ENCODE measurements around the gene OR52E1.
"Not testable (repeated sequence)": the region's sequence is repeated elsewhere in the genome, so short reads cannot be mapped to it uniquely, and the experiment has no call there.

The OR52E1 gene

DNA sequence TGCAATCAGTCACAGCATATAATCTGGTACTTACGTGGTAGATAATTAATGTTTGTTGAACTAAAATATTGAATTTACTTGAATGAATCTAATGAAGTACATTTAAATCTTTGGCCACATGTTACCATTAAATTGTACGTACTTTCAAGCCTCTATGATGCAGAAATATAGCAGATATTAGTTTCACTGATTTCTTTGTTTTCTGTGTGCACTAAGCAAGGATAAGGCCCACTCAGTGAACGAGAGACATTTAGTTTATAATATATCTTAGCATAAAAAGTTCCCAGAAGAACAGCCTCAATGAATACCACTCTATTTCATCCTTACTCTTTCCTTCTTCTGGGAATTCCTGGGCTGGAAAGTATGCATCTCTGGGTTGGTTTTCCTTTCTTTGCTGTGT lies at the start of gene OR52E1:
Gene OR52E1, plus strand, starts transcription at position 301 of the 400 bp plus-strand sequence.
- no peak for DNase-seq (ENCODE audit: low read depth in 3 of 3)

DNA sequence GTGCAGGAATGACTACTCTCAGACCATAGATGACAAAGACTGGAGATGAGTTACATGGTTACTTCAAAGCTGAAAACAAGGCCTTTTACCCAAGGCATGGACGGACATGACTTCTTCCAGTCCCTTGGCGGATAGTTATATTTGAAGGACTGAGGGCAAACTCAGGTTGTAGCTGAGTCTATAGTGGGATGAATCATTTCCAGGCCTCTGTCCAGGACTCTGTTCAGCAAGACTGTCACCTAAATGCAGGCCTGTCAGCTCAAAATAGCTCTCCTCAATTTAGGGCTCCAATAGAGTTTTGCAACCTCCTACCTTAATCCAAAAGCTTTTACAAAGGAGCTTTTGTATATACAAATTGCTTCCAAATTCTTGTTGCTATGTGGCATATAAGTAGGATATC lies 47.4 kb upstream of the OR52E1 start:
- no peak for DNase-seq (ENCODE audit: low read depth in 3 of 3)

GRCh38 chr11:5036669-5037068 lies 32.7 kb upstream of the OR52E1 start:
- DNase-seq (ENCODE audit: low read depth in 3 of 3) = no peak

DNA sequence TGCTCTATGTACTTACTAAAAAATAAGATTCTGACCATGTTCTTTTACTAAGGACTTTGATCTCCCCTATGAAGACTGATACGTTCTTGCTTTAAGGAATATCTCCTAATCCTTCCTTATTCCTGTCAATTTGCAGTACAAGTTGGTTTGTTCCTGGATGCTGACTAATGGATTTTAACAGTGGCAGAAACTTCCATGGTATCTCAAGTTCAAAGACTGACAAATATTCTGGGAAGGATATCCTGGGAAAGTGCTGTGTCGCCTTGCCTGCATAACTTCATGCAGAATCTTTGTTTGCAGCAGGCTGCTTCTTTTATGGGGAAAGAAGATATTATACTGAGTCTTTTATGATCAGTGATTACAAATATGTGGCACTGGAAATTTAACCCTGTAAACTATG lies 31.4 kb upstream of the OR52E1 start:
- no peak for DNase-seq (ENCODE audit: low read depth in 3 of 3)

GRCh38 chr11:5038341-5038740 lies 31.0 kb upstream of the OR52E1 start:
- no peak for DNase-seq (ENCODE audit: low read depth in 3 of 3)

DNA sequence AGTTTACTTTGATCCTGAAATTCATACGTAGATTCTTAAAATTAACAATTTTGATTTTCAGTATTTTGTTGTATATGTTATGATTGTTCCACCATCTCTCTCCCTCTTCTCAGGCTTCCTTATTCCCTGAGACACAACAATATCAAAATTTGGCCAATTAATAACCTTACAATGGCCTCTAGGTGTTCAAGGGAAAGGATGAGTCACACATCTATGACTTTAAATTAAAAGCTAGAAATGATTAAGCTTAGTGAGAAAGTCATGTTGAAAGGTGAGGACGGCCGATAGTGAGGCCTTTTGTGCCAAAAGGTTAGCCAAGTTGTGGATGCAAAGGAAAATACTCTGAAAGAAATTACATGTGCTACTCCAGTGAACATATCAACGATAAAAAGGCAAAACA lies 28.5 kb upstream of the OR52E1 start:
- no peak for DNase-seq (ENCODE audit: low read depth in 3 of 3)

GRCh38 chr11:5042091-5042490 lies 27.3 kb upstream of the OR52E1 start:
- no peak for DNase-seq (ENCODE audit: low read depth in 3 of 3)

DNA sequence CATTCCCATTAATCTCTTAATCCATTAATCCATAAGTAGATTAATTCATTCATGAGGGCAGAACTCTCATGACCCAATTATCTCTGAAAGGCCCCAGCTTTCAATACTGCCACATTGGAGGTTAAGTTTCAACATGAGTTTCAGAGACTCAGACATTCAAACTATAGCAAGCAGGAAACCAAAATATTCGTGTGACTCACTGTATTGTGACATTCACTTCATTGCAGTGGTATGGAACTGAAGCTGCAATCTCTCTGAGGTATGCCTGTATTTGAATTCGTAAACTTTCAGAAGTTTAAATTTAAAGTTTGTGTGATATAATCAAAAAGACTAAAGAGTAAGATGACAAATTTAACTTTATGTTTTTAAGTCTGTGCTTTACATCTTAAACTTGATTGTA lies 26.0 kb upstream of the OR52E1 start:
- no peak for DNase-seq (ENCODE audit: low read depth in 3 of 3)

GRCh38 chr11:5046226-5046625 lies 23.1 kb upstream of the OR52E1 start, which contains the start of gene OR52J3:
Gene OR52J3 (plus strand): TSS chr11:5046526. CDS start chr11:5046526, 0 bp downstream.
- DNase-seq (ENCODE audit: low read depth in 3 of 3) = no peak

- no peak for DNase-seq (ENCODE audit: low read depth in 3 of 3)
These were observed 22.5 kb upstream of the OR52E1 start for GRCh38 chr11:5046754-5047330.

DNA sequence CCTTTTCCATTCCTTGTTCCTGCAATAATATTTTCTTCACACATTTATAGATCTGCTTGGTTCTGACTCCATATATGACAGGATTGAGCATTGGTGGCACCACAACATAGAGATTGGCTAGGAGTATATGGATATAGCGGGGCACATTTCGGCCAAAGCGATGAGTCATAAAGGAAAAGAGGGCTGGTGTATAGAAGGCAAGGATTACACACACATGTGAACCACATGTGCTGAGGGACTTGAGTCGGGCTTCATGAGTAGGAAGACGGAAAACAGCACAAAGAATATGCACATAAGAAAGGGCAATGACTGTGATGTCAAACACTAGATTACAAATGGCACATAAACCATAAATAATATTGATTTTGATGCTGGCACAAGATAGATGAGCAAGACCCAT lies 10.7 kb upstream of the OR52E1 start:
- DNase-seq (ENCODE audit: low read depth in 3 of 3) = not testable (repeated sequence)

- no peak for DNase-seq (ENCODE audit: low read depth in 3 of 3)
These were observed 10.0 kb upstream of the OR52E1 start, which contains the start of gene OR52E2 for GRCh38 chr11:5059391-5059790. Gene OR52E2 (minus strand): TSS chr11:5059627. CDS start chr11:5059627, 0 bp downstream.

DNA sequence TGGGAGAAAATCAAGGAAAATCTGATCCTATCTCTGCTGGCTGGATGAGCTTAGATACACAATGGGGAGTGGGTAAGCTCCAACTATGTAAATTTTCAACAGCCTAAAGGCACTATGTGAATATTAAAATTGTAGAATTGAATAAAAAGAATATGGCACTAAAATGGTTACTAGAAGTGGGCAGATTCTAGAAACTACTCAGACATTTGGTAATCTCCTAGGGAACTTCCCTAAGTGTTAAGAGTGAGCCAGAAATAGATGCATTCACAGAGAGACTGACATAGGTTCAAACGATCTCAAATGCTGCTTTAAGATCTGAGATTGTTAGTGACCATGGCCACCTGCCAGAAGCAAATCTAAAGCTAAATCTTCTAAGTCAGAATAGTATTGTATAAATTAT lies 4.3 kb upstream of the OR52E1 start:
- DNase-seq (ENCODE audit: low read depth in 3 of 3) = no peak

DNA sequence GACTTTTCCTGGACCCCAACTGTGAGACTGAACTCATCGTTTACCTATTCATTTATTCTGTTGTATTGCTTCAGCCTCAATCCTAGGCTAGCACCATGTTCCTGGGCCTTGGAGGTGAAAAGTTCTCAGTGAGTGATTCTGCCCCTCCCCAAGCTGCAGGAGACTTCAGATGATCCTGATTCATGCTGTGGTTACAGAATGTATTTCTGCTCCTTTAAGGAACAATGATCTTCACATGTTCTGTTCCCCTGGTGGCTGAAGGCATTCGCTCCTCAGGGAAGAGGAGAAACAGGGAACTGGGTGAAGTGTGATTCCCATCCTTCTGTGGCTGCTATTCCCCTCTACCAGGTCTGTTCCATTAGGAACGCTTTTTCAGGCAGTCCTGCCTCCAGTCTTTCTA lies 2.4 kb downstream of the OR52E1 start:
- DNase-seq (ENCODE audit: low read depth in 3 of 3) = no peak

- no peak for DNase-seq (ENCODE audit: low read depth in 3 of 3)
These were observed 12.0 kb downstream of the OR52E1 start for GRCh38 chr11:5081405-5081804.

GRCh38 chr11:5083602-5084001 lies 14.2 kb downstream of the OR52E1 start:
- no peak for DNase-seq (ENCODE audit: low read depth in 3 of 3)

DNA sequence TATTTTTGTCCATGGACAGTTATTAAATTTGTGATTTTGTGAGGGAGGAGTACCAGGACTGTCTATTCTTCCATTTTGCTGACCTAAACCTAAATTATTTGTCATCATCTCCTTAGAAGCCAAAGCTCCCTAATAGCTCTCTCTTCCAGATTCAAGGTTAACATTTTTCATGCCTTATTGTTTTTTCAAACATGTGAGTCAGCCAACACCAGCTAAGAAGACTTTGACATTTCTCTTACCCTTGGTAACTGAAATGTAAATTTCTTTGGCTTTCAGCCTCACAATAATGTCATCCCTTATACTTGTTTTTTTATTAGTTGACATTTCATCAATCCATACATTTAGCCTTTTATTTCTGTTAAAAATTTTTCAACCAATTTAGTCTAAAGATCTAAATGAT lies 19.2 kb downstream of the OR52E1 start:
- no peak for DNase-seq (ENCODE audit: low read depth in 3 of 3)

GRCh38 chr11:5090668-5091067 lies 21.3 kb downstream of the OR52E1 start:
- no peak for DNase-seq (ENCODE audit: low read depth in 3 of 3)

GRCh38 chr11:5092821-5093585 lies 23.6 kb downstream of the OR52E1 start:
- no peak for DNase-seq (ENCODE audit: low read depth in 3 of 3)

DNA sequence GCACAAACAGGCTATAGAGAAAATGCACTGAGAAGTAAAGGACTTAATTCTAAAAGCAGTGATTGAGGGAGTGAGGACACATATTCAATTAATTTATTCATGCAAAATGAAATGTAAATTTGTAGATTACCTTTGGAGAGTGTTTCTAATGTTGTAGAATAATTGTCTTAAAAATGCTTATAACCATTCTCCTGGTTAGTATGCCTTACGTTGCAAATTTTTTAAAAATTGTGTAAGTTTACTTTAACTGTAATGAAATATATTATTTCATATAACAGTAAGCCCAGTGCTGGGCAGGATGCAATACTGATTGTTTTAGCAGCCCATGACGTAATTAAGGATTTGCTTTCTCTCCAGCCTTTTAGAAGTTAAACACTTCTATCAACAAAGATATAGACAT lies 26.6 kb downstream of the OR52E1 start:
- DNase-seq (ENCODE audit: low read depth in 3 of 3) = no peak

- DNase-seq (ENCODE audit: low read depth in 3 of 3) = no peak
These were observed 32.9 kb downstream of the OR52E1 start for GRCh38 chr11:5102246-5102645.

DNA sequence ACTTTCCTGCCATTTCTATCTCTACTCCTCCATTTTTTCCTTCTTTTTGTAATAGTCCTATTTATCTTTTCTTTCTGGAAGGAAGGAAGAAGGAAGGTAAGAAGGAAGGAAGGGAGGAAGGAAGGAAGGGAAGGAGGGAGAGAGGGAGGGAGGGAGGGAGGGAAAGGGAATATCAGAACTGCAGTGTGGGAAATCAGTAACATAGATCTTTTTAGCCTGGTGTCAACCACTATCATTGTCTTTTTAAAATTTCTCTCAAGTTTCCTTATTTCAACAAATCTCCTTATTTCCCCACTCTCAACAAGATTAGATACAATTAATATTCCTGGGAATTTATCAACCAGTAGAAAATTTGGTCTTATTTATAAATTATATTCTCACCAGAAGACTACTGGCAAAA lies 33.7 kb downstream of the OR52E1 start:
- no peak for DNase-seq (ENCODE audit: low read depth in 3 of 3)

DNA sequence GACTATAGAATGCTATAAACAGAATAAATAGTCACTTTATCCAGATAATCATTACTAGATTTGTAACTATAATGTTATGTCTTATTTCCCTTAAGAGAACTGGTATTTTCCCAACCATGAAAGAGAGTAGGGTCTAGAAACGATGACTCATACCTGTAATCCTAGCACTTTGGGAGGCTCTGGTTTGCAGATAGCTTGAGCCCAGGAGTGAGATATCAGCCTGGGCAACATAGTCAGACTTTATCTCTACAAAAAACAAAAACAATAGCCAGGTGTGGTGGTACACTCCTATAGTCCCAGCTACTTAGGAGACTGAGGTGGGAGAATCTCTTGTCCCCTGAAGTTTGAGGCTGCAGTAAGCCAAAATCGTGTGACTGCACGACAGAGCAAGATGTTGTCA lies 37.9 kb downstream of the OR52E1 start:
- DNase-seq (ENCODE audit: low read depth in 3 of 3) = no peak

DNA sequence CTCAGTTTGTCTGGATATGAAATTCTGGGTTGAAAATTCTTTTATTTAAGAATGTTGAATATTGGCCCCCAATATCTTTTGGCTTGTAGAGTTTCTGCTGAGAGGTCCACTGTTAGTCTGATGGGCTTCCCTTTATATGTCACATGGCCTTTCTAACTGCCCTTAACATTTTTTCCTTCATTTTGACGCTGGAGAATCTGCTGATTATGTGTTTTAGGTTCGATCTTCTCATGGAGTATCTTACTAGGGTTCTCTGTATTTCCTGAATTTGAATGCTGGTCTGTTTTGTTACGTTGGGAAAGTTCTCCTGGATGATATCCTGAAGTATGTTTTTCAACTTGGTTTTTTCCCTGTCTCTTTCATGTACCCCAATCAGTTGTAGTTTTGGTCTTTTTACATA lies 46.0 kb downstream of the OR52E1 start:
- no peak for DNase-seq (ENCODE audit: low read depth in 3 of 3)

Measured in stimulated activated CD4-positive, alpha-beta T cell treated with anti-CD3 and anti-CD28 coated beads, TNF-alpha, amount 100 ng/mL, for 24 hours (primary cell).